ENCODE measurements around the gene SH3D19.

DNA sequence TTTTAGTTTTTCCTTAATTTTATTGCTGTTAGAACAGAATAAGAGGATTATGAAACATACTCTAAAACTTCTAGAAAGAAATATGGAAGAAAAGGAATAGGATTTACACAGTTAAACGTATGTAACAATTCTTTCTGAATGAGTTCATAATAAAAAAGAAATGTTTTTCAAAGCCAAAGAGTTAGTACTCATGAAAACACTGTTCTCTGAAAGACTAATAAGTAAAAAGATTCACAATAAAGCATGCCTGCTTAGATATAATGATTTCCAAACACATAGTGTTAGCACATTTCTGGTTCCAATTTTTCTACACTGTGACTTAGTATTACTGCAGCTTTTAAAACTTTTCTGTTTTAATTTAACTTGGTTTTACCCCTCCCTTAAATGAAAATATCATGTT lies 98.2 kb downstream of the SH3D19 start:
- TF ChIP-seq, protein P1, sequence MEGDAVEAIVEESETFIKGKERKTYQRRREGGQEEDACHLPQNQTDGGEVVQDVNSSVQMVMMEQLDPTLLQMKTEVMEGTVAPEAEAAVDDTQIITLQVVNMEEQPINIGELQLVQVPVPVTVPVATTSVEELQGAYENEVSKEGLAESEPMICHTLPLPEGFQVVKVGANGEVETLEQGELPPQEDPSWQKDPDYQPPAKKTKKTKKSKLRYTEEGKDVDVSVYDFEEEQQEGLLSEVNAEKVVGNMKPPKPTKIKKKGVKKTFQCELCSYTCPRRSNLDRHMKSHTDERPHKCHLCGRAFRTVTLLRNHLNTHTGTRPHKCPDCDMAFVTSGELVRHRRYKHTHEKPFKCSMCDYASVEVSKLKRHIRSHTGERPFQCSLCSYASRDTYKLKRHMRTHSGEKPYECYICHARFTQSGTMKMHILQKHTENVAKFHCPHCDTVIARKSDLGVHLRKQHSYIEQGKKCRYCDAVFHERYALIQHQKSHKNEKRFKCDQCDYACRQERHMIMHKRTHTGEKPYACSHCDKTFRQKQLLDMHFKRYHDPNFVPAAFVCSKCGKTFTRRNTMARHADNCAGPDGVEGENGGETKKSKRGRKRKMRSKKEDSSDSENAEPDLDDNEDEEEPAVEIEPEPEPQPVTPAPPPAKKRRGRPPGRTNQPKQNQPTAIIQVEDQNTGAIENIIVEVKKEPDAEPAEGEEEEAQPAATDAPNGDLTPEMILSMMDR (IDR thresholded peaks at IDR 0.05), result no peak
- no peak for TF ChIP-seq POLR2A (IDR thresholded peaks at IDR 0.05)

All from testis (tissue), 2 donors.